MM.1S (cell line): ENCODE results near the gene UBE2Q2.

Source experiments
- CTCF ChIP-seq: fragments of 300-600 bp; sonication (generic); IDR thresholded peaks from 2 replicates; pipeline ENCODE4 v1.5.1; 2016; ENCODE audit warnings: antibody characterized with exemption, low read length, mixed read lengths
- EZH2 ChIP-seq: fragments of 300-600 bp; sonication (generic); optimal IDR thresholded peaks from 2 replicates; pipeline ENCODE3; 2017; ENCODE audit warnings: low read depth, mild to moderate bottlenecking, antibody characterized with exemption, low read length, mixed read lengths
- EZH2phosphoT487 ChIP-seq: fragments of 300-600 bp; sonication (generic); IDR thresholded peaks from 2 replicates; pipeline ENCODE4 v1.6.1; 2018; ENCODE audit warnings: antibody characterized with exemption, low read length

- no peak for TF ChIP-seq CTCF
- no peak for TF ChIP-seq EZH2phosphoT487
- TF ChIP-seq EZH2 = no peak
Measured at GRCh38 chr15:75905231-75905630, 62.0 kb downstream of the UBE2Q2 start.
